ENCODE data around the gene CLIP2. TPM values are rescaled to one million over a fixed set of nuclear protein-coding genes. Genes with fewer than 3 reads are reported as not detected.
"Not testable (repeated sequence)": the region's sequence is repeated elsewhere in the genome, so short reads cannot be mapped to it uniquely, and the experiment has no call there.

CLIP2 gene
- total RNA-seq, 1 donor from 2014 or later, result 32.6 TPM

DNA sequence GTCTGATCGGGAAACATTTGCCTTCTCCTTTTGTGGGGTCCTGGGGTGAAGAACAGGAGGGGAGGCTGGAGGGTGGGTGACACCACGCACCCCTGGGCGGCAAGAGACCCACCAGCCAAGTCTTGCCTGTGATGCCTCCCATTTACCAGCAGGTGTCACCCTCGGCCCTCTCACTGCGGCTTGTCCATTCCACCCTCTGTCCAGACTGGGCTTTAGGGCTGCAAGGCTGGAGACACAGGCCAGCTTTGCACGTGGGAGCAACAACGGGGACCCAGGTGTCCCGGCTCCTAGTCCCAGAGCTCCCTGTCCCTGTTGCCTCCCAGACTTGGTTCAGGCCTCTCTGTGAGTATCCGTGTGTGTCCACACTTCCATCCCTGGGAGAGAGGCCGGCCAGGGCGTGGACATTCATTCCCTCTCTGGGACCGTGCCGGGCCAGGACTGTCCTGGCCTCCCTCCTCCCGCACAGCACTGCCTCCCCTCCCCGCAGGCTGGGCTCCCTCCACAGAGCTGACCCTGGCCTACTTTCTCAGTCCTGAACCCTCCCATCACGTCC lies 128.3 kb downstream of the CLIP2 start:
- peaks cover 3% of the 10 kb centered on the region for H3K4me1 Mint-ChIP-seq (ENCODE audit: low read depth)
- H3K4me3 Mint-ChIP-seq (ENCODE audit: unreplicated experiment), result no peak overlapping the region
- TF ChIP-seq, protein P1, sequence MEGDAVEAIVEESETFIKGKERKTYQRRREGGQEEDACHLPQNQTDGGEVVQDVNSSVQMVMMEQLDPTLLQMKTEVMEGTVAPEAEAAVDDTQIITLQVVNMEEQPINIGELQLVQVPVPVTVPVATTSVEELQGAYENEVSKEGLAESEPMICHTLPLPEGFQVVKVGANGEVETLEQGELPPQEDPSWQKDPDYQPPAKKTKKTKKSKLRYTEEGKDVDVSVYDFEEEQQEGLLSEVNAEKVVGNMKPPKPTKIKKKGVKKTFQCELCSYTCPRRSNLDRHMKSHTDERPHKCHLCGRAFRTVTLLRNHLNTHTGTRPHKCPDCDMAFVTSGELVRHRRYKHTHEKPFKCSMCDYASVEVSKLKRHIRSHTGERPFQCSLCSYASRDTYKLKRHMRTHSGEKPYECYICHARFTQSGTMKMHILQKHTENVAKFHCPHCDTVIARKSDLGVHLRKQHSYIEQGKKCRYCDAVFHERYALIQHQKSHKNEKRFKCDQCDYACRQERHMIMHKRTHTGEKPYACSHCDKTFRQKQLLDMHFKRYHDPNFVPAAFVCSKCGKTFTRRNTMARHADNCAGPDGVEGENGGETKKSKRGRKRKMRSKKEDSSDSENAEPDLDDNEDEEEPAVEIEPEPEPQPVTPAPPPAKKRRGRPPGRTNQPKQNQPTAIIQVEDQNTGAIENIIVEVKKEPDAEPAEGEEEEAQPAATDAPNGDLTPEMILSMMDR (IDR thresholded peaks at IDR 0.05), result peak; percentile 99
- no peaks in the 10 kb centered on the region for H3K27me3 Mint-ChIP-seq (ENCODE audit: low read depth)
- peak; percentile 85 for DNase-seq (ENCODE audit: low spot score)
- H3K36me3 Mint-ChIP-seq (ENCODE audit: low read depth), result no peaks in the 10 kb centered on the region
- H3K9me3 Mint-ChIP-seq (ENCODE audit: low read depth), result no peaks in the 10 kb centered on the region
- H3K27ac Mint-ChIP-seq (ENCODE audit: unreplicated experiment), result no peak overlapping the region

GRCh38 chr7:74418076-74418475 lies 128.9 kb downstream of the CLIP2 start:
- peak; percentile 51 for DNase-seq (ENCODE audit: low spot score)
- Mint-ChIP-seq H3K36me3 (ENCODE audit: low read depth) (no peaks in the 10 kb centered on the region), H3K27ac (ENCODE audit: unreplicated experiment) (no peak overlapping the region), H3K4me1 (ENCODE audit: low read depth) (peaks cover 3% of the 10 kb centered on the region), H3K4me3 (ENCODE audit: unreplicated experiment) (no peak overlapping the region), H3K9me3 (ENCODE audit: low read depth) (no peaks in the 10 kb centered on the region), H3K27me3 (ENCODE audit: low read depth) (no peaks in the 10 kb centered on the region)
- TF ChIP-seq, protein P1 (IDR thresholded peaks at IDR 0.05), result no peak

GRCh38 chr7:74418538-74418937 lies 129.3 kb downstream of the CLIP2 start:
- TF ChIP-seq, protein P1 (IDR thresholded peaks at IDR 0.05), result no peak
- peaks cover 3% of the 10 kb centered on the region for H3K4me1 Mint-ChIP-seq (ENCODE audit: low read depth)
- H3K27ac Mint-ChIP-seq (ENCODE audit: unreplicated experiment), result no peak overlapping the region
- DNase-seq (ENCODE audit: low spot score), result no peak
- no peak overlapping the region for H3K4me3 Mint-ChIP-seq (ENCODE audit: unreplicated experiment)
- no peaks in the 10 kb centered on the region for H3K9me3 Mint-ChIP-seq (ENCODE audit: low read depth)
- H3K27me3 Mint-ChIP-seq (ENCODE audit: low read depth), result no peaks in the 10 kb centered on the region
- no peaks in the 10 kb centered on the region for H3K36me3 Mint-ChIP-seq (ENCODE audit: low read depth)

- DNase-seq (ENCODE audit: low spot score), result peak; percentile 28
- not testable (repeated sequence) for H3K27me3 Mint-ChIP-seq (ENCODE audit: low read depth); H3K4me1 Mint-ChIP-seq (ENCODE audit: low read depth); H3K36me3 Mint-ChIP-seq (ENCODE audit: low read depth); H3K27ac Mint-ChIP-seq (ENCODE audit: unreplicated experiment); H3K9me3 Mint-ChIP-seq (ENCODE audit: low read depth); H3K4me3 Mint-ChIP-seq (ENCODE audit: unreplicated experiment)
These were observed 130.0 kb downstream of the CLIP2 start for GRCh38 chr7:74419232-74419631.

- H3K4me1 Mint-ChIP-seq (ENCODE audit: low read depth), result peaks cover 3% of the 10 kb centered on the region
- no peaks in the 10 kb centered on the region for H3K27me3 Mint-ChIP-seq (ENCODE audit: low read depth)
- H3K4me3 Mint-ChIP-seq (ENCODE audit: unreplicated experiment), result no peak overlapping the region
- no peak overlapping the region for H3K27ac Mint-ChIP-seq (ENCODE audit: unreplicated experiment)
- no peaks in the 10 kb centered on the region for H3K36me3 Mint-ChIP-seq (ENCODE audit: low read depth)
- TF ChIP-seq, protein P1 (IDR thresholded peaks at IDR 0.05), result no peak
- no peaks in the 10 kb centered on the region for H3K9me3 Mint-ChIP-seq (ENCODE audit: low read depth)
- DNase-seq (ENCODE audit: low spot score), result peak; percentile 4
These were observed 130.8 kb downstream of the CLIP2 start for GRCh38 chr7:74420006-74420405.

- no peak overlapping the region for H3K4me3 Mint-ChIP-seq (ENCODE audit: unreplicated experiment)
- TF ChIP-seq, protein P1 (IDR thresholded peaks at IDR 0.05), result no peak
- peaks cover 6% of the 10 kb centered on the region for H3K4me1 Mint-ChIP-seq (ENCODE audit: low read depth)
- DNase-seq (ENCODE audit: low spot score), result peak; percentile 65
- H3K27ac Mint-ChIP-seq (ENCODE audit: unreplicated experiment), result no peak overlapping the region
- no peaks in the 10 kb centered on the region for H3K36me3 Mint-ChIP-seq (ENCODE audit: low read depth)
- no peaks in the 10 kb centered on the region for H3K27me3 Mint-ChIP-seq (ENCODE audit: low read depth)
- H3K9me3 Mint-ChIP-seq (ENCODE audit: low read depth), result no peaks in the 10 kb centered on the region
These were observed 135.2 kb downstream of the CLIP2 start for GRCh38 chr7:74424291-74424880.

Data from chondrocyte (in vitro differentiated cells).